GM19238 (cell line): ENCODE data around the gene CLEC4E.
"Not testable (repeated sequence)": the region's sequence is repeated elsewhere in the genome, so short reads cannot be mapped to it uniquely, and the experiment has no call there.

Experiments used
- DNase-seq: peaks from one replicate; pipeline ENCODE4 v3.0.0; 2011; ENCODE audit warnings: low spot score; ENCODE audit not compliant: insufficient read length

The CLEC4E gene

GRCh38 chr12:8540831-8541230 lies at the start of gene CLEC4E:
TSS of gene CLEC4E (minus strand) at chr12:8540905. CDS start at chr12:8540797, 108 bp downstream.
- not testable (repeated sequence) for DNase-seq

GRCh38 chr12:8589679-8590078 lies 49.0 kb upstream of the CLEC4E start:
- no peak for DNase-seq

GRCh38 chr12:8584478-8584877 lies 43.8 kb upstream of the CLEC4E start:
- not testable (repeated sequence) for DNase-seq

- DNase-seq: no peak
Measured at GRCh38 chr12:8584004-8584403, 43.3 kb upstream of the CLEC4E start.

GRCh38 chr12:8581098-8581784 lies 40.5 kb upstream of the CLEC4E start:
- no peak for DNase-seq

- no peak for DNase-seq
Measured at GRCh38 chr12:8577879-8578278, 37.2 kb upstream of the CLEC4E start.

GRCh38 chr12:8572507-8572906 lies 31.8 kb upstream of the CLEC4E start:
- no peak for DNase-seq

GRCh38 chr12:8566525-8566924 lies 25.8 kb upstream of the CLEC4E start:
- no peak for DNase-seq

GRCh38 chr12:8566052-8566451 lies 25.3 kb upstream of the CLEC4E start:
- not testable (repeated sequence) for DNase-seq

- no peak for DNase-seq
Measured at GRCh38 chr12:8564656-8565055, 24.0 kb upstream of the CLEC4E start.

GRCh38 chr12:8563356-8563755 lies 22.7 kb upstream of the CLEC4E start:
- DNase-seq: no peak

GRCh38 chr12:8562310-8562709 lies 21.6 kb upstream of the CLEC4E start:
- no peak for DNase-seq

- no peak for DNase-seq
Measured at GRCh38 chr12:8561011-8561410, 20.3 kb upstream of the CLEC4E start.

GRCh38 chr12:8559676-8560075 lies 19.0 kb upstream of the CLEC4E start:
- no peak for DNase-seq

- no peak for DNase-seq
Measured at GRCh38 chr12:8556531-8557097, 15.9 kb upstream of the CLEC4E start.

- DNase-seq: no peak
Measured at GRCh38 chr12:8554451-8555195, 13.9 kb upstream of the CLEC4E start.

- no peak for DNase-seq
Measured at GRCh38 chr12:8553088-8553627, 12.5 kb upstream of the CLEC4E start.

- DNase-seq: no peak
Measured at GRCh38 chr12:8549381-8549780, 8.7 kb upstream of the CLEC4E start.

- DNase-seq: no peak
Measured at GRCh38 chr12:8548192-8548591, 7.5 kb upstream of the CLEC4E start.

GRCh38 chr12:8547645-8548044 lies 6.9 kb upstream of the CLEC4E start:
- no peak for DNase-seq

GRCh38 chr12:8546591-8546990 lies 5.9 kb upstream of the CLEC4E start:
- no peak for DNase-seq

GRCh38 chr12:8544295-8544694 lies 3.6 kb upstream of the CLEC4E start:
- DNase-seq: peak; percentile 49
